IMR-90 (cell line): Measurements from ENCODE around the gene VTCN1.

Experiments
- CEBPB ChIP-seq: IDR thresholded peaks from 2 replicates; pipeline ENCODE4 v1.6.1; 2012; ENCODE audit warnings: low read depth, low read length, improper control_type of control experiment
- CTCF ChIP-seq: conservative IDR thresholded peaks from 2 replicates; pipeline ENCODE4 v1.5.1; 2012; ENCODE audit warnings: mild to moderate bottlenecking, low read depth, low read length, improper control_type of control experiment
- POLR2A ChIP-seq: IDR thresholded peaks from 2 replicates; pipeline ENCODE4 v1.6.1; 2012; ENCODE audit warnings: mild to moderate bottlenecking, low read depth, low read length
- TF ChIP-seq, protein P1 (sequence below): fragments of 150-350 bp; IDR thresholded peaks from 2 replicates; pipeline ENCODE4 v1.6.1; 2016; ENCODE audit warnings: low read depth, mild to moderate bottlenecking, low read length, moderate library complexity, borderline replicate concordance

DNA sequence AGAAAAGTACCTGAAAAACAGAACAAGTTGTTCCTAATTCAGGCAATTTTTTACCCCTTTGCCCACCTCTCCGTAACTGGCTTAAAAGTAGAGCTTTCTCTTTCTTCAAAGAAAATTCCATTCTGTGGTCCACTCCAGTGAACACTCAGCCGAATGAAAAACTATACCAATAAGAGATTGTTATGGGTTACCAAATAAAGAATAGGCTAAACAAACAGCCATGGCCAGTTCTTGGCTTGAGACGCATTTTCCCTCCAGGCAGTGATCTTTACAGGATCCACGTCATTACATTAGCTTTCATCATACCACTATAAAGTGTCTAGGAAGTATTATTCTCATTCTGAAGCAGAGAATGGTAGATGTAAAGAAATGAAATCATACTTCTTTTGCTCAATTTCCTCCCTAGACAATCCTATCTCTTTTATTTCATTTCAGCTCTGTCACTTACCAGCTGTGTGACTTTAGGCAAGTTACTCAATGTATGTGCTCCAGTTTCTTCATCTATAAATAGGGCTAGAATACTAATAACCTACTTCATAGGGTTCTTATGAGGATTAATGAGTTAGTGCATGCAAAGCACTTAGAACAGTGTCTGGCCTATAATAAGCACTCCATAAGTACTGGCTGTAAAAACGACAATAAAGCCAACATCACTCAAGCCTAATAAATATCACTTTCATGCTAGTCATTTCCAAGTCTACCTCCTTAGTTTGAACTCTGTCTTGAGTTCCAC, 62.7 kb downstream of the VTCN1 start:
- TF ChIP-seq POLR2A: no peak
- TF ChIP-seq CTCF: no peak
- TF ChIP-seq, protein P1, sequence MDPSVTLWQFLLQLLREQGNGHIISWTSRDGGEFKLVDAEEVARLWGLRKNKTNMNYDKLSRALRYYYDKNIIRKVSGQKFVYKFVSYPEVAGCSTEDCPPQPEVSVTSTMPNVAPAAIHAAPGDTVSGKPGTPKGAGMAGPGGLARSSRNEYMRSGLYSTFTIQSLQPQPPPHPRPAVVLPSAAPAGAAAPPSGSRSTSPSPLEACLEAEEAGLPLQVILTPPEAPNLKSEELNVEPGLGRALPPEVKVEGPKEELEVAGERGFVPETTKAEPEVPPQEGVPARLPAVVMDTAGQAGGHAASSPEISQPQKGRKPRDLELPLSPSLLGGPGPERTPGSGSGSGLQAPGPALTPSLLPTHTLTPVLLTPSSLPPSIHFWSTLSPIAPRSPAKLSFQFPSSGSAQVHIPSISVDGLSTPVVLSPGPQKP: no peak
- peak; percentile 17; the same call in 1 of the 2 replicates for TF ChIP-seq CEBPB
